GM23248 (cell line): ENCODE results near the gene GUCA2B.

ENCODE experiments used
- EZH2 ChIP-seq: fragments of 200-600 bp; sonication (generic); IDR thresholded peaks from 2 replicates; pipeline ENCODE4 v1.6.1; 2018; ENCODE audit warnings: antibody characterized with exemption, mild to moderate bottlenecking; ENCODE audit not compliant: insufficient read depth, poor library complexity, severe bottlenecking
- EZH2phosphoT487 ChIP-seq: fragments of 200-600 bp; sonication (generic); IDR thresholded peaks from 2 replicates; pipeline ENCODE4 v1.6.1; 2018; ENCODE audit warnings: antibody characterized with exemption, moderate library complexity, mild to moderate bottlenecking, low read depth; ENCODE audit not compliant: insufficient read depth

DNA sequence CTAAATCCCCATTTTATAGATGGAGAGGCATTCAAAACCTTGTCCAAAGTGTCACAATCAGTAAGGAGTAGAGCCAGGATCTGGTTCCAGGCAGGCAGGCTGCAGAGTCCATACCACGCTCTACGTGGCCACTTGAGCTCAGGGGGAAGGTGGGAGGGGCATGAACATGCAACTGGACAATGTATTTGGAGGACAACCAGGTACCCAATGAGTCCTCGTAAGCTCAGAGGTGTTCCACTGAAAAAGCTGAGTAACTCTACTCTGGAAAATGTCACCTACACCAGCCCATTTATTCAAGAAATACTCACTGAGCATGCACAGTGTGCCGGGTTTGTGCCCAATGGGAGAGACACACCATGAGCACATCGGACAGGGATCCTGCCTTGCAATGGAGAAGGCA is 11.2 kb upstream of the GUCA2B start:
- no peak for TF ChIP-seq EZH2phosphoT487
- no peak for TF ChIP-seq EZH2
